ENCODE measurements around the gene ZNF66.
"Not testable (repeated sequence)": the region's sequence is repeated elsewhere in the genome, so short reads cannot be mapped to it uniquely, and the experiment has no call there.

DNA sequence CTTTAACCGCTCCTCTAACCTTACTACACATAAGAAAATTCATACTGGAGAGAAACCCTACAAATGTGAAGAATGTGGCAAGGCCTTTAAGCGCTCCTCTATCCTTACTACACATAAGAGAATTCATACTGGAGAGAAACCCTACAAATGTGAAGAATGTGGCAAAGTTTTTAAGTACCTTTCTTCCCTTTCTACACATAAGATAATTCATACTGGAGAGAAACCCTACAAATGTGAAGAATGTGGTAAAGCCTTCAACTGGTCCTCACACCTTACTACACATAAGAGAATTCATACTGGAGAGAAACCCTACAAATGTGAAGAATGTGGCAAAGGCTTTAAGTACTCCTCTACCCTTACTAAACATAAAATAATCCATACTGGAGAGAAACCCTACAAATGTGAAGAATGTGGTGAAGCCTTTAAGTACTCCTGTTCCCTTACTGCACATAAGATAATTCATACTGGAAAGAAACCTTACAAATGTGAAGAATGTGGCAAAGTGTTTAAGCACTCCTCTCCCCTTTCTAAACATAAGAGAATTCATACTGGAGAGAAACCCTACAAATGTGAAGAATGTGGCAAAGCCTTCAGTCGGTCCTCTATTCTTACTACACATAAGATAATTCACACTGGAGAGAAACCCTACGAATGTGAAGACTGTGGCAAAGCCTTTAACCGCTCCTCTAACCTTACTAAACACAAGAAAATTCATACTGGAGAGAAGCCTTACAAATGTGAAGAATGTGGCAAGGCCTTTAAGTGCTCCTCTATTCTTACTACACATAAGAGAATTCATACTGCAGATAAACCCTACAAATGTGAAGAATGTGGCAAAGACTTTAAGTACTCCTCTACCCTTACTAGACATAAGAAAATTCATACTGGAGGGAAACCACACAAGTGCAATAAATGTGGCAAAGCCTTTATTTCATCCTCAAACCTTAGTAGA is 30.5 kb downstream of the ZNF66 start:
- not testable (repeated sequence) for TF ChIP-seq RAD21 (IDR thresholded peaks at IDR 0.05); YY1 (IDR thresholded peaks at IDR 0.05); RXRA (IDR thresholded peaks at IDR 0.05); GABPA (IDR thresholded peaks at IDR 0.05 in 1 of 2, conservative IDR thresholded peaks at IDR 0.05 in 1 of 2); SP1 (IDR thresholded peaks at IDR 0.05); TAF1 (conservative IDR thresholded peaks at IDR 0.05); HNF4G (IDR thresholded peaks at IDR 0.05)
- TF ChIP-seq, protein P1, sequence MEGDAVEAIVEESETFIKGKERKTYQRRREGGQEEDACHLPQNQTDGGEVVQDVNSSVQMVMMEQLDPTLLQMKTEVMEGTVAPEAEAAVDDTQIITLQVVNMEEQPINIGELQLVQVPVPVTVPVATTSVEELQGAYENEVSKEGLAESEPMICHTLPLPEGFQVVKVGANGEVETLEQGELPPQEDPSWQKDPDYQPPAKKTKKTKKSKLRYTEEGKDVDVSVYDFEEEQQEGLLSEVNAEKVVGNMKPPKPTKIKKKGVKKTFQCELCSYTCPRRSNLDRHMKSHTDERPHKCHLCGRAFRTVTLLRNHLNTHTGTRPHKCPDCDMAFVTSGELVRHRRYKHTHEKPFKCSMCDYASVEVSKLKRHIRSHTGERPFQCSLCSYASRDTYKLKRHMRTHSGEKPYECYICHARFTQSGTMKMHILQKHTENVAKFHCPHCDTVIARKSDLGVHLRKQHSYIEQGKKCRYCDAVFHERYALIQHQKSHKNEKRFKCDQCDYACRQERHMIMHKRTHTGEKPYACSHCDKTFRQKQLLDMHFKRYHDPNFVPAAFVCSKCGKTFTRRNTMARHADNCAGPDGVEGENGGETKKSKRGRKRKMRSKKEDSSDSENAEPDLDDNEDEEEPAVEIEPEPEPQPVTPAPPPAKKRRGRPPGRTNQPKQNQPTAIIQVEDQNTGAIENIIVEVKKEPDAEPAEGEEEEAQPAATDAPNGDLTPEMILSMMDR (IDR thresholded peaks at IDR 0.05; ENCODE audit: low read depth, low read length, missing input control) = not testable (repeated sequence)
- TF ChIP-seq, protein P2, sequence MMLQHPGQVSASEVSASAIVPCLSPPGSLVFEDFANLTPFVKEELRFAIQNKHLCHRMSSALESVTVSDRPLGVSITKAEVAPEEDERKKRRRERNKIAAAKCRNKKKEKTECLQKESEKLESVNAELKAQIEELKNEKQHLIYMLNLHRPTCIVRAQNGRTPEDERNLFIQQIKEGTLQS (IDR thresholded peaks at IDR 0.05) = not testable (repeated sequence)
